Measurements from ENCODE around the gene SPINK2.

The SPINK2 gene

GRCh38 chr4:56799824-56800756 is 21.4 kb downstream of the SPINK2 start:
- peak; percentile 95 for DNase-seq (ENCODE audit: low spot score)

DNA sequence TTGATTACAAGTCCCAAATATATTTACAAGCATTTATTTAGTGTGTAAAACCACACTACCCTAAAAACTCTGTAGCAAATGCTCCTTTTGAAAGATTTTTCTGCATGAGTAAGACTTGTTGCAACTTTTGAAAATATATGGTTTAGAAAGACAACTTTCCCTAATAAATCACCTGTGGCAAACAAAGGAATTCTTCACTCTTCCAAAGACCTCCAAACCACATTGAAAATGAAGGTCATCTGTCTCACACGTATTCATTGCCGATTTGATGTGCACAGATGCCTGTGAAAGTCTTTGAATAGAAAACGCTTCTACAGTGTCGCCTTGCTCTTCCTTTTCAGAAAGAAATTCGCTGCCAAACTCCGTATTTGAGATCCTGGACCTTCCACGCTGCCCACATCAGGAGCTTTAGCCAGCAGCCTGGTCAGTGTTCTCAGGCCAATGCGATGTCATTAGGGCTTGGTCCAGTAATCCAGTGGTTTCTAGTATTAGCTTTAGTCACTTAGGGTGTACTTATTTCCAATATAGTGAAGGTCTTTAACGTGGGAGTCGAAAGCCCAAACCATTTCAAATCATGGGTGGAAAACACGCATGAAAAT is 22.2 kb downstream of the SPINK2 start:
- DNase-seq (ENCODE audit: low spot score) = peak; percentile 4

- DNase-seq (ENCODE audit: low spot score) = no peak
Measured at GRCh38 chr4:56796211-56796610, 25.3 kb downstream of the SPINK2 start.

DNA sequence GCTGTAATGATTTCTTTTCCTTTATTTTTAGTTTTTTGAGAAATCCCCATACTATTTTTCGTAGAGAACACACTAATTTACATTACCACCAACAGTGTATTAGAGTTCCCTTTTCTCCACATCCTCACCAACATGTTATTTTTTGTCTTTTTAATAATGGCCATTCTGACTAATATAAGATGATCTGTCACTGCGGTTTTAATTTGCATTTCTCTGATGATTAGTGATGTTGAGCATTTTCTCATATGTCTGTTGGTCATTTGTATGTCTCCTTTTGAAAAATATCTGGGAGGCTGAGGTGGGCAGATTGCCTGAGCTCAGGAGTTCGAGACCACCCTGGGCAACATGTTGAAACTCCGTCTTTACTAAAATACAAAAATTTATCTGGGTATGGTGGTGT is 30.2 kb downstream of the SPINK2 start:
- no peak for DNase-seq (ENCODE audit: low spot score)

- no peak for DNase-seq (ENCODE audit: low spot score)
Measured at GRCh38 chr4:56790691-56791091, 30.8 kb downstream of the SPINK2 start.

DNA sequence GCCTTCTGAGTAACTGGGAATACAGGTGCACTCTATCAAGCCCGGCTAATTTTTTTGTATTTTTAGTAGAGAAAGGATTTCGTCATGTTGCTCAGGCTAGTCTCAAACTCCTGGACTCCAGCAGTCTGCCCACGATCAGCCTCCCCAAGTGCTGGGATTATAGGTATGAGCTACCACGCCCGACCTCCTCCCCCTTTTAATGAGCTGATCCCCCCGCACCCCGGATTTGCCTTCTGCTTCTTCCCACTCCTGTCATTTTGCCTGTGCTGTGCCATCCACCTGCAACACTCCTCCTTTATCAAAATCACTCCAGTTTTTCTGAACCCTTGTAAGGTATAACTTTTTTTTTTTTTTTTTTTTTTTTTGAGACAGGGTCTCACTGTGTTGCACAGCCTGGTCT is 33.4 kb downstream of the SPINK2 start:
- no peak for DNase-seq (ENCODE audit: low spot score)

DNA sequence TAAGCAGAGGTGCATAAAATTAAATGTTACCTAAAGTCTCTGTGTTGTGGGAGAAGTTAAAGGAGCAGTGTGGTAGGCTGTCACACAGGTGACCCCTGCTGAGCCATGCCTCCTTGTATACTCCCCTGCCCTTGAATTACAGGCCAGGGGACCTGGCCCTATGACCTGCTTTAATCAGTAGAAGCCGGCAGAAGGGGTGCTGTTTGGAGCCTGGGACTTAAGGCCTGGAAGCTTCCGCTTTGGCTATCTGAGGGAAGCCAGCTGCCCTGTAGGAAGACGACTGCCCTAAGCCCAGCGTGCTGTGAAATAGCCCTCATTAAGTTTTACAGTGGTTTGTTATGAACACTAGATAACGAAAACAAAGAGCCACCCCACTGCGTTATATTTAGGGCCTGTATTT is 34.1 kb downstream of the SPINK2 start:
- no peak for DNase-seq (ENCODE audit: low spot score)

DNA sequence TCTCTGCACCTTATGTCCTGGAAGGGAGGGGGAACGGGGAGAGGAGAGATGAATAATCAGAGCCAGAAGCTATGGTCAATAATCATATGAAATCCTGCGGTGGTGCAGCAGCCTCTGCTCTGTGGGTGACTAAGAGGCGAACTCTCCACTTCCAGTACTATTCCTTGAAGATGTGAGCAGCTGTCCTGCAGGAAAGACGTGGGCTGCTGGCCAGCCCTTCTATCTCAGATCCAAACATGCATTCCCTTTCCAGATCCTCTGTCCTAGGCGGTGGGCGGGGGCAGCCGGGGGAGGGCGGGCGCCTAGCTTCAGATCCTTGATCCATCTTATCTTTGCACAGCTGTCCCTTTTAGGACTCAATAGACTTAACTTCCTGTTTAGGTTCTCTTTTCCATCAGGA is 34.5 kb downstream of the SPINK2 start:
- DNase-seq (ENCODE audit: low spot score) = no peak

GRCh38 chr4:56783986-56784385 is 37.5 kb downstream of the SPINK2 start:
- DNase-seq (ENCODE audit: low spot score) = no peak

- no peak for DNase-seq (ENCODE audit: low spot score)
Measured at GRCh38 chr4:56782019-56782418, 39.5 kb downstream of the SPINK2 start.

GRCh38 chr4:56773346-56773745 is 48.2 kb downstream of the SPINK2 start:
- DNase-seq (ENCODE audit: low spot score) = no peak

DNA sequence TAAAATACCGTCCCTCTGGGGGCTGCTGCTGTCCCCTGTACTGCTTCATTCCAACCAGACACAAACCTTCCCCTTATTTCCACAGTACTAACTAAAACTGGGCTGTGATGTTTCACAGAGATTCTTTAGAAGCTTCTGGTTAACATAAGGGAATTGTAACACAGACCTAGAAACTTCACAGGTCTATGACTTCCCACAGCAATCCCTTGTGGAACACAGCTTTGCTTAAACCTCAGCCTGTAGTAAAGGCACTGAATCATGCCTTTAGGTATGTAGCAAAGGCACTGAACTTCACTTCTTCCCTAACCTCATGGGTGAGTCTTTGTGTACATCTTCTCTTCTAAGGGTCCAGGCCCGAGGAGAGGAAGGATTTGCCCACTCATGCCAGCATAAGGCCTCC is 49.4 kb downstream of the SPINK2 start:
- DNase-seq (ENCODE audit: low spot score) = no peak

GRCh38 chr4:56768763-56769162 is 52.7 kb downstream of the SPINK2 start:
- DNase-seq (ENCODE audit: low spot score) = no peak

- DNase-seq (ENCODE audit: low spot score) = no peak
Measured at GRCh38 chr4:56768316-56768715, 53.2 kb downstream of the SPINK2 start.

GRCh38 chr4:56767567-56767966 is 53.9 kb downstream of the SPINK2 start:
- DNase-seq (ENCODE audit: low spot score) = no peak

GRCh38 chr4:56764775-56765174 is 56.7 kb downstream of the SPINK2 start:
- no peak for DNase-seq (ENCODE audit: low spot score)

DNA sequence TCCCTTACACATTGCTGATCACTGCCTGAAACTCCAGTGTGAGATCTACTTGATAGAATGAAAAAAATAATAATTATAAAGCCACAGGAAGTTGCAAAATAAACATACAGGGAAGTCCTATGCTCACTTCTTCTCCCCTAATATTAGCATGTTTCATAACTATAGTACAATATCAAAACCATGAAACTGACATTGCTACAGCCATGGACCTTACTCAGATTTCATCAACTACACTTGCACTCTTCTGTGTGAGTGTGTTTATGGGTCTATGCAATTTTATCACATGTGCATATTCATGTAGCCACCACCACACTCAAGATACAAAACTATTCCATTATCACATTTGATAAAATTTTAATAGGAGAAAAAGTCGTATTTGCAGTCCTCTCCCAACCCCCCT is 57.3 kb downstream of the SPINK2 start:
- DNase-seq (ENCODE audit: low spot score) = no peak

GRCh38 chr4:56762484-56763250 is 58.8 kb downstream of the SPINK2 start:
- DNase-seq (ENCODE audit: low spot score) = no peak

DNA sequence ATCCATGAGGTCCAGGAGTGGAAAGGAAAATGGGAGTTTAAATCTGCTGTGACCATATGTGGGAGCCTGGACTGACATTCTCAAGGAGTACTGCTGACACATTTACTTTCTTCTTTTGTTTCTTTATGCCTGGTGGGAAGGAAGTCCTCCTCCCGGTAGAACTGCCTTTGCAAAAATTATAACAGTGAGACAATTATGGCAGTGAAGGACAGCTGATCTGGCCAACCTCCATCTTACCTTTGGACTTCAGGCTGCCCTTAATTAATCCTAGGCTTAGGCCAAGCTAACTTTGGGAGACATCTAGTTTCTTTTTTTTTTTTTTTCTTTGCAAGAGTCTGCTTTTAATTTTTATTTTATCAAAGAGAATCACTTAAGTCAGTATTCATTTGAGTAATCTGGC is 61.3 kb downstream of the SPINK2 start:
- DNase-seq (ENCODE audit: low spot score) = no peak
